Neuronal stem cell (in vitro differentiated cells): ENCODE measurements around the gene FAM181A.

Source experiments
- DNase-seq: peaks from one replicate; pipeline ENCODE4 v3.0.0-alpha.2; 2013; ENCODE audit warnings: low spot score
- H2AFZ ChIP-seq: one replicate; pipeline ENCODE4 v1.6.1; 2013; ENCODE audit warnings: mild to moderate bottlenecking, low read length, inconsistent platforms
- H2AK5ac ChIP-seq: 2 replicates; pipeline ENCODE4 v1.6.1; 2013; ENCODE audit warnings: low read depth, mild to moderate bottlenecking, inconsistent platforms, low read length, moderate library complexity, mixed read lengths
- H2BK120ac ChIP-seq: 2 replicates; pipeline ENCODE4 v1.6.1; 2013; ENCODE audit warnings: low read depth, mild to moderate bottlenecking, inconsistent platforms, low read length, moderate library complexity, mixed read lengths
- H2BK12ac ChIP-seq: one replicate; pipeline ENCODE4 v1.6.1; 2013; ENCODE audit warnings: low read length, inconsistent platforms
- H2BK15ac ChIP-seq: 2 replicates; pipeline ENCODE4 v1.6.1; 2013; ENCODE audit warnings: mild to moderate bottlenecking, low read length, inconsistent platforms, mixed read lengths
- H2BK5ac ChIP-seq: one replicate; pipeline ENCODE4 v1.6.1; 2013; ENCODE audit warnings: inconsistent platforms, mild to moderate bottlenecking, low read length, moderate library complexity
- H3K14ac ChIP-seq: one replicate; pipeline ENCODE4 v1.6.1; 2013; ENCODE audit warnings: low read length, inconsistent platforms
- H3K18ac ChIP-seq: 2 replicates; pipeline ENCODE4 v1.6.1; 2013; ENCODE audit warnings: low read length, inconsistent platforms
- H3K23ac ChIP-seq: 2 replicates; pipeline ENCODE4 v1.6.1; 2013; ENCODE audit warnings: low read depth, mild to moderate bottlenecking, mixed read lengths, low read length, inconsistent platforms; ENCODE audit not compliant: poor library complexity
- H3K27ac ChIP-seq: replicated peaks from 3 replicates; pipeline ENCODE4 v1.5.1; 2013; ENCODE audit warnings: low read length, inconsistent platforms
- H3K27me3 ChIP-seq, 3 experiments: 2 replicates each; pipeline ENCODE4 v1.6.1; 2013; ENCODE audit warnings: low read length in 3 of 3, mild to moderate bottlenecking in 2 of 3, inconsistent platforms in 1 of 3, low read depth in 1 of 3, mixed read lengths in 1 of 3, moderate library complexity in 1 of 3; ENCODE audit not compliant: control insufficient read depth in 3 of 3, insufficient read depth in 3 of 3
- H3K36me3 ChIP-seq, 2 donors: replicated peaks in 1 of 2; 2 replicates each; pipeline ENCODE4 v1.6.1; 2013; ENCODE audit warnings: low read length in 2 of 2; ENCODE audit not compliant: control insufficient read depth in 2 of 2, insufficient read depth in 2 of 2
- H3K4ac ChIP-seq: 2 replicates; pipeline ENCODE4 v1.6.1; 2013; ENCODE audit warnings: inconsistent platforms, mild to moderate bottlenecking, low read length, moderate library complexity
- H3K4me1 ChIP-seq, 2 donors: 1 replicate in 1 of 2; 2 replicates in 1 of 2; pipeline ENCODE4 v1.6.1; 2013; ENCODE audit warnings: low read length in 2 of 2, low read depth in 1 of 2; ENCODE audit not compliant: control insufficient read depth in 2 of 2, insufficient read depth in 1 of 2
- H3K4me2 ChIP-seq: one replicate; pipeline ENCODE4 v1.6.1; 2013; ENCODE audit warnings: mild to moderate bottlenecking, low read length, inconsistent platforms; ENCODE audit not compliant: insufficient read depth, poor library complexity, severe bottlenecking
- H3K4me3 ChIP-seq, 2 donors: 2 replicates each; pipeline ENCODE4 v1.5.1; 2013; ENCODE audit warnings: low read length in 2 of 2, mild to moderate bottlenecking in 2 of 2, inconsistent platforms in 1 of 2, moderate library complexity in 1 of 2
- H3K79me1 ChIP-seq: one replicate; pipeline ENCODE4 v1.6.1; 2013; ENCODE audit warnings: low read depth, mild to moderate bottlenecking, inconsistent platforms, low read length, moderate library complexity
- H3K9ac ChIP-seq: one replicate; pipeline ENCODE4 v1.6.1; 2013; ENCODE audit warnings: mild to moderate bottlenecking, low read depth, low read length, inconsistent platforms; ENCODE audit not compliant: poor library complexity
- H3K9me3 ChIP-seq, 2 donors: replicated peaks in 1 of 2; 2 replicates each; pipeline versions ENCODE3 to v1.6.1; 2013; ENCODE audit warnings: low read length in 2 of 2, mild to moderate bottlenecking in 2 of 2, inconsistent platforms in 1 of 2, low read depth in 1 of 2, mixed read lengths in 1 of 2, moderate library complexity in 1 of 2; ENCODE audit not compliant: control insufficient read depth in 2 of 2, insufficient read depth in 1 of 2
- H4K8ac ChIP-seq: one replicate; pipeline ENCODE4 v1.6.1; 2013; ENCODE audit warnings: low read depth, mild to moderate bottlenecking, inconsistent platforms, low read length, moderate library complexity
- H4K91ac ChIP-seq: one replicate; pipeline ENCODE4 v1.6.1; 2013; ENCODE audit warnings: low read length, low read depth, mild to moderate bottlenecking, inconsistent platforms; ENCODE audit not compliant: poor library complexity
- WGBS, 2 donors: extraction: QIAGEN DNeasy Blood & Tissue Kit; methylation state at CpG; one replicate each; pipeline ENCODE4 v1.1.7; 2013; ENCODE audit warnings: missing lambda C conversion rate in 2 of 2, mixed read lengths in 1 of 2; ENCODE audit not compliant: insufficient read length in 2 of 2, insufficient replicate concordance in 1 of 2; ENCODE audit errors: extremely low coverage in 2 of 2; 5-methylcytosine and 5-hydroxymethylcytosine counted together

FAM181A gene

DNA sequence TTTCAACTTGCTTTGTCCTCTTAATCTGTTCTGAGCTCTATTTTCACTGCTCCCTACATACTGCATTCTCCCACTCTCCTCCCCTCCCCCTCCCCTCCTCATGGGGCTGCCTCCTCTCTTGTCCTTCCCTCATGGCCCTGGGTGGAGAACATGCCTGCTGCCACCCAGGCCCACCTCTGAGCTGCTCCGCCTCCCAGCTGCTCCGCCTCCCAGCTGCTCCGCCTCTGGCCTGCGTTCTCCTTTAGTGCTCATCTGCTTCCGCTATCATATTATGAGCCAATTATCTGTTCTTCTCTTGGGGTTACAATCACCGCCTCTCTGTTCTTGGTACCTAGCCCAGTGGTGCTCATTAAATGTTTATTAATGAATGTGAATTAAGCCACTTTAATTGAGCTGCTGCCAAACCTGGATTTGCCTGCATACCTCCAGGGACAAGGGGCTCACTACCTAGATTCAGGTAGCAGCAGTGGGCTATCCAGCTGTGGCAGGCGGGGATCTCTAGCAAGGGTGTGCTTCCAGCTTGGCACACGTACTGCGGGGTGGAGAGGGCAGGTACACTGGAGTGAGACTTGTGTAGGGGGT, 32.0 kb upstream of the FAM181A start:
- no peak overlapping the region for H3K23ac ChIP-seq
- no peak overlapping the region for H4K8ac ChIP-seq
- H3K9ac ChIP-seq = no peak overlapping the region
- H3K9me3 ChIP-seq = no peaks in the 10 kb centered on the region
- no peaks in the 10 kb centered on the region for H3K36me3 ChIP-seq
- no peak overlapping the region for H4K91ac ChIP-seq
- no peak overlapping the region for H3K18ac ChIP-seq
- WGBS, 2 donors = no CpG with 5 or more reads among the region's 9 CpGs
- no peaks in the 10 kb centered on the region for H3K79me1 ChIP-seq
- no peak overlapping the region for H2BK12ac ChIP-seq
- H3K4ac ChIP-seq = no peak overlapping the region
- no peak overlapping the region for H2BK5ac ChIP-seq
- no peak overlapping the region for H2AK5ac ChIP-seq
- H2AFZ ChIP-seq = no peak overlapping the region
- H3K27me3 ChIP-seq = peaks cover 0 to 22% (median 0%) of the 10 kb centered on the region in 3 experiments
- no peak overlapping the region for H3K4me2 ChIP-seq
- no peak overlapping the region for H3K14ac ChIP-seq
- no peak overlapping the region for H3K4me3 ChIP-seq
- peak; percentile 47 for DNase-seq
- H2BK15ac ChIP-seq = no peak overlapping the region
- H3K27ac ChIP-seq = no peak overlapping the region
- H3K4me1 ChIP-seq = peaks cover 14 to 18% of the 10 kb centered on the region in 2 donors
- no peak overlapping the region for H2BK120ac ChIP-seq

DNA sequence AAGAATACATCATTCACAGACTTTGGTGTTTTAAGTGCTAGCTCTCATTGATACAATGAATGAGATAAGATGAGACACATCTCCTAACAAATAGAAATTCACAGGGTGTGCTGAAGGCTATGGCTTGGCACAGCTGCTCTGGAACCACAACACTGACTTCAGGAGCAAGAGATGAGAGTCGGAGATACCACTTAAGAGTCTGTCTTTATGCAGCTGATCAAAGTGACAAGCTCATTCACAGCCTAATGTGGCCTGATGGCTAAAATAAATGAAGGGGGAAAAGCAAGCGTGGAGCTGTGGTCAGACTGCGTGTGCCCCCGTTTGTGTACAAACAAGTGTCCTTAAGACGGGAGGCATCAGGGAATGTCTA, 29.7 kb upstream of the FAM181A start:
- no CpG with 5 or more reads among the region's 5 CpGs for WGBS, 2 donors
- no peak overlapping the region for H3K23ac ChIP-seq

DNA sequence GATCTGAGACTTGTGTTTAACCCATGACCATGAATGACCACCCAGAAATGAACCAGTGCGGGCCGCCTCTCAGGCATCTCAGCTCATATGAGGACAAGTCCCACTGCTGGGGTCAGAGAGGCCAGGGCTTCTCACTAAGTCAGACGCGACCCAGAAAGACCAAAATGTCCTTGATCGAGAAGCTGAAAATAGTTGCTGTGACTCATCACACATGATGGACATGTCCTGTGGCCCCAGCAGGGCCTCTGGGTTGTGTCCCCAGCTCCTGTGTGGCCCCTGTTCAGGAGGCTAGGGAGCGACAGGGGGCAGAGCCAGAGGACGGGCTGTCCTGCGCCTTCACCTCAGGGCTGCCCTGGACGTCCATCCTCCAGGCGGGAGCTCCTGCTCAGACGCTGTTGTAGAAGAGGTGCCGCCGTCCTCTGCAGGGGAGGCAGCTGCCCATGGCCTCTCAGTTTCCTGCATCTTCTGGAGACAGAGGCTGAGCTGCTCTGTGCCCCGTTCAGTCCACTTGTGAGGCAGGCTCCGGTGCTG, 29.0 kb upstream of the FAM181A start:
- H4K91ac ChIP-seq = no peak overlapping the region
- no peak overlapping the region for H2BK15ac ChIP-seq
- no peaks in the 10 kb centered on the region for H3K36me3 ChIP-seq
- H2AK5ac ChIP-seq = peak overlapping the region; percentile 58
- H4K8ac ChIP-seq = peak overlapping the region; percentile 19
- H3K9me3 ChIP-seq = no peaks in the 10 kb centered on the region
- no peak overlapping the region for H3K23ac ChIP-seq
- H3K4ac ChIP-seq = no peak overlapping the region
- peak overlapping the region; percentile 24 for H3K18ac ChIP-seq
- no peak for DNase-seq
- no CpG with 5 or more reads among the region's 15 CpGs for WGBS, 2 donors
- no peak overlapping the region for H3K27ac ChIP-seq
- peaks cover 0 to 12% (median 0%) of the 10 kb centered on the region in 3 experiments for H3K27me3 ChIP-seq
- H3K4me3 ChIP-seq = no peak overlapping the region
- H3K9ac ChIP-seq = no peak overlapping the region
- peaks cover 13 to 17% of the 10 kb centered on the region in 2 donors for H3K4me1 ChIP-seq
- no peak overlapping the region for H3K4me2 ChIP-seq
- H3K79me1 ChIP-seq = no peaks in the 10 kb centered on the region
- no peak overlapping the region for H2BK120ac ChIP-seq
- no peak overlapping the region for H3K14ac ChIP-seq
- peak overlapping the region; percentile 36 for H2AFZ ChIP-seq
- H2BK12ac ChIP-seq = no peak overlapping the region
- H2BK5ac ChIP-seq = no peak overlapping the region

More for the DNA sequence above, 29.7 kb upstream of the FAM181A start:
- DNase-seq = no peak
- Histone ChIP-seq H3K9me3 (no peaks in the 10 kb centered on the region), H2AFZ (no peak overlapping the region), H3K4me1 (peaks cover 14 to 18% of the 10 kb centered on the region in 2 donors), H2BK12ac (no peak overlapping the region), H3K4ac (no peak overlapping the region), H3K4me3 (no peak overlapping the region), H4K8ac (no peak overlapping the region), H3K27ac (no peak overlapping the region), H3K79me1 (no peaks in the 10 kb centered on the region), H3K18ac (no peak overlapping the region), H3K27me3 (peaks cover 0 to 12% (median 0%) of the 10 kb centered on the region in 3 experiments), H3K4me2 (no peak overlapping the region), H4K91ac (no peak overlapping the region), H3K36me3 (no peaks in the 10 kb centered on the region), H2BK120ac (no peak overlapping the region), H2BK5ac (no peak overlapping the region), H2AK5ac (peak overlapping the region; percentile 48), H2BK15ac (peak overlapping the region; percentile 38), H3K14ac (no peak overlapping the region), H3K9ac (no peak overlapping the region)

DNA sequence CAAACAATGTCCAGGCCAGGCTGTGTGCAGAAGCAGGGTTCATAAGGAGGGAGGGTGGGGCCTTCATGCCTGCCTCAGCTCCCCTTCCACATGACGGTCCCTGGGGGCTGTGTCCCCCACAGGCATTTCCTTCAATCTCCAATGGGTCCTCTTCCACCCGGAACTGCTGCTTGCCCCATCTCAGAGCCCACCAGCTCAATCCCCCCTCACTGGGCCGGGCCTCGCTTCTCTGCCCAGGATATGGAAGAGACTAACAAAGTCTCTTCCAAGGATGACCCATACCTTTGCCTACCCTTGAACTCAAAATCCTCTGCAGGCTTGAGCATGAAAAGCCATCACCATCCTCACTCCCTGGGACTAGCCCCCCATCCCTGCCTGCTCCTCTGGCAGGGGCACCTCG, 28.4 kb upstream of the FAM181A start:
- Histone ChIP-seq H3K9ac (no peak overlapping the region), H3K23ac (no peak overlapping the region), H3K27me3 (peaks cover 0 to 12% (median 0%) of the 10 kb centered on the region in 3 experiments), H3K4ac (no peak overlapping the region), H3K27ac (no peak overlapping the region), H3K14ac (no peak overlapping the region), H3K79me1 (no peaks in the 10 kb centered on the region), H3K4me3 (no peak overlapping the region), H2AFZ (no peak overlapping the region), H3K18ac (peak overlapping the region; percentile 52), H2BK5ac (no peak overlapping the region), H3K4me1 (peaks cover 8 to 13% of the 10 kb centered on the region in 2 donors), H2BK12ac (no peak overlapping the region), H4K8ac (no peak overlapping the region), H2BK120ac (no peak overlapping the region), H4K91ac (no peak overlapping the region), H3K4me2 (no peak overlapping the region), H3K9me3 (no peaks in the 10 kb centered on the region), H2AK5ac (peak overlapping the region; percentile 58), H3K36me3 (no peaks in the 10 kb centered on the region), H2BK15ac (no peak overlapping the region)
- no CpG with 5 or more reads among the region's 5 CpGs for WGBS, 2 donors
- no peak for DNase-seq
